HG03175 (cell line): ENCODE data around the gene COP1.

ENCODE experiments used
- ATAC-seq: cut with Tn5 transposase; IDR thresholded peaks from one replicate; pipeline ENCODE4 v1.9.1; 2021; ENCODE audit warnings: mild to moderate bottlenecking, moderate library complexity; ENCODE audit not compliant: unreplicated experiment

COP1 gene

DNA sequence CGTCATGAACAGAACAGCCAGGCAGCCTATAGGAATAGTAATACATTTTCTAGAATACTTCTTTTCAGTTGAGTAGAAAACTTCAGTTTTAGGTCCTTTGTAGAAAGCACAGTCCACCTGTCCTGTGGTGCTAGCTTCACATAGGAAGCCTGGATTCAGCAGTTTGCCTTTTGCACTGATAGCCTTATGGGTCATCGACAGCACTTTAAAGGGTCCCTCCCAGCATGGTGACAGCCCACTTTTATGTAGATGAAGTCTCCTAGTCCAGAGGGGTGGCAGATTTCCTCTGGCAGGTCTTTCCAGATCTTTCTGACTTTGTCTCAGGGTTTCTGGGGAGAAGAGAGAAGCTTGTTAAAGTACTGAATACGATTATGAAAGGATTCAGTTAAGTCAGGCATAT lies 302.3 kb downstream of the COP1 start:
- no peak for ATAC-seq

DNA sequence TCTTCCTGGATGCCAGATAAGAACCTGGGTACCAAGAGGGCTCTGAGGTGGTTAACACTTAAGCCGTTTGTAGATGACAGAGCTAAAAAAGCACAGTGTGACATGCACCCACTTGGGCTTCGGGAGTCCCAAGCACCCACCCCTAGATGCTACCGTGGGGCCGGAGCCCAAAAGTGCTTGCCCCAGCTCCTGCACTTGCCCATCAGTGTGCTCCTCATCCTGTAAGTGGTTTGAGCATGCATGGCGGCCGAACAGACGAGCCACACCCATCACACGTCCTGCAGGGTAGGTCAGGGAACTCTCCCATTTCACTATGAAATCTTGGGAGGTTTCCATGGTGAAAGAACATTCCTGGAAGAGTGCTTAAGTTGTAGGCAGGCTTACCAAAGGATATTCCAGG lies 304.8 kb downstream of the COP1 start:
- no peak for ATAC-seq

DNA sequence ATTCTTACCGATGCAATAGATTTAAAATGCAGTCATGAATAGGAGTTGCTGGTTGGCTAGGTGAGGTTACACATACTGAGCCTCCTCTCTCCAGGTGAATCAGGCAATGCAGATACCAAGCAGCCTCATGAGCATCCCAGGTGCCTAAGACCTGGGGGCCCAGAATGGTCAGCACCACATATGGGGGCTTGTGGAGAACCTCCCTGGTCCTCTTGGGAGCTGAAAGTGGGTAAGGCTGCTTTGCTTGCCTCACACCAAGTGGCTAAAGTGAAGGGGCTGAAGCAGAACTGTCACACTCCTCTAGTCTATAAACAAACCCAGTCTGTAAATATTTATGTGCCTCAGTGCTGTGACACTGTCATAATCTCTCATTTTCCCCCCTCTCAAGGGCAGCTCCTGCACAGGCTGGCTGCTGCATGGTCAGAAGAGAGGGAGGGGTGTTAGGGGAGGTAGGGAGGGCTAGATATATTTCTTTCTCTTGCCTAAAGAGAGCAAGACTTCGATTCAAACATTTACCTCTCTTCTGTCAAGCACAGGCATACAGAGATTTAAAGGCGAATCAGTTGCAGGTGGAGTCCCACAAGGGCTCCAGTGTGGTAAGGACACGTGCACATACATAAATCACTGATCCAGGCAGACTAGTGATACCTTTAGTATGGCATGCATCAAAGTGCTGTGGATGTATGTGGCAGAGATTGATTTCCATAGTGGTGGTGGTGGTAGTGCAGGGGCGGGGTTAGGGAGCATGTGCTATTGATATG lies 305.8 kb downstream of the COP1 start:
- ATAC-seq, result no peak

DNA sequence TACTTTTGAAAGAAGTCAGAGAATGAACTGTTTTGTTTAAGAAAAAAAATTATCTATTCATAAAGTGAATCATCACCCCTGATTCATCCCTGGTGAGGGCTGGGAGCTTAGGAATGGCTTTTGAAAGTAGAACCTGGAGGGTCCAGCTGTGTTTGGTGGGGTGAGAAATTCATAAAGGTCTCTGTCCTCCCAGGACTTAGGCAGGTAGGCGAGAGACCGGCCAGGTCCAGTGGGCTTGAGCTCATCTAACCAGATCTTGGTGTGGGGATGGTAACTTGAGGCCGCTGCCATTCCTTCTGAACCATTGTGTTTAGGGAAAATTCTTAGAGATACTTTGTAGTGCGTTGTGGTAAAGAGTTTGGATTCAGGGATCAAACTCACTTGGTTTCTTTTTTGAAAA lies 306.9 kb downstream of the COP1 start:
- no peak for ATAC-seq

DNA sequence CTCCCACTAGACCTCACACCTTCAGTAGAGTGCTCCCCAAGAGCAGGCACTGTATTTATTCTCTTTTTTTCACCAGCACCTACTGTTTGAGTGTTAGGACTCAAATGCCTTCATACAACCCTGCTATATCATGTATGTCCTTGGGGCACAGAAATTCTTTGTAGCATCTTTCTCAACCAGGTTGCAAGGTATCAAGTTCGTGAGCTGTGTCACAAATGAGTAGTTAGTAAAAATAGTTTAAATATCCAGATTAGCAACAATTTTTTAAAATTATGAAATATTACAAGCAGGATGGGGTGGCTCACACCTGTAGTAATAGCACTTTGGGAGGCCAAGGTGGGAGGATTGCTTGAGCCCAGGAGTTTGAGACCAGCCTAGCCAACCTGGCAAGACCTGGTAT lies 311.1 kb downstream of the COP1 start:
- no peak for ATAC-seq
